H1 (cell line): ENCODE results near the gene COL11A1. TPM values are rescaled to one million over a fixed set of nuclear protein-coding genes. Genes with fewer than 3 reads are reported as not detected.

Experiments
- SAP30 ChIP-seq: fragments of 300-600 bp; sonication (generic); IDR thresholded peaks from 2 replicates; pipeline ENCODE4 v1.7.1; 2012; ENCODE audit warnings: low read length, moderate library complexity, mild to moderate bottlenecking, inconsistent platforms; ENCODE audit not compliant: insufficient read depth, insufficient replicate concordance
- polyA plus RNA-seq, 7 experiments: library from polyadenylated mRNA; depleted of rRNA in 3 of 7; stranded (reverse) in 5 of 7; unstranded in 2 of 7; fragments of >200 nt in 5 of 7; fragments of 200-250 nt in 2 of 7; gene quantifications; 1 replicate in 5 of 7; 2 replicates in 1 of 7; 4 replicates in 1 of 7; pipeline versions ENCODE4 v1.2.1 to v1.2.3, GENCODE V29; 2011 to 2013; ENCODE audit warnings: missing spikeins in 2 of 7, mixed read lengths in 2 of 7
- total RNA-seq: library from RNA; stranded (reverse); fragmentation: NEBNext Ultra II Directional; extraction: Animal tissue kit (Norgen Biotek cat#: 25700); gene quantifications from 2 replicates; pipeline ENCODE4 v1.2.1, GENCODE V29; 2021
- TF ChIP-seq, protein P1 (sequence below): fragments of 300-600 bp; sonication (generic); IDR thresholded peaks from 2 replicates; pipeline ENCODE4 v1.7.1; 2012; ENCODE audit warnings: low read length, moderate library complexity, mild to moderate bottlenecking, inconsistent platforms; ENCODE audit not compliant: insufficient replicate concordance

The COL11A1 gene
- total and polyA plus RNA-seq, 2 of the 8 experiments (the other 6 are each of a cell fraction or from before 2014, with no cell fraction given) = 4.0 to 27.9 TPM

DNA sequence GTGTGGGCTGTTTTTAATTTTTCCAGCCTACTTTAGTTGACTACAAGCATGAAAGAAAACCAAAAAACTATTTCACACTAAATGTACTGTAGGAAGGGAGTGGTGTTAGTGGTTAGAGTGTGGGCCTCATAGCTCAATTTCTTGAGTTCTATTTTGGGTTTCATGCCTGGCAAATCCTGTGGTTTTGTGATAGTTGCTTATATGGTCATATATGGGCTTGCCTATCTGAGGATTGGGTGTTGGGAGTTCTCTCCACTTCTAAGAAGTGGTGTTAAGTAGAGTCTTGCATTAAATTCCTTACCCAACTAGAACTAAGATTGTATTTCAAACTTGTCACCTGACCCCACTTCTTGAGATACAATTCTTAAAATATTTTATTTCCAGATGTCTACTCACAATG is 37.8 kb upstream of the COL11A1 start (continued):
- TF ChIP-seq, protein P1, sequence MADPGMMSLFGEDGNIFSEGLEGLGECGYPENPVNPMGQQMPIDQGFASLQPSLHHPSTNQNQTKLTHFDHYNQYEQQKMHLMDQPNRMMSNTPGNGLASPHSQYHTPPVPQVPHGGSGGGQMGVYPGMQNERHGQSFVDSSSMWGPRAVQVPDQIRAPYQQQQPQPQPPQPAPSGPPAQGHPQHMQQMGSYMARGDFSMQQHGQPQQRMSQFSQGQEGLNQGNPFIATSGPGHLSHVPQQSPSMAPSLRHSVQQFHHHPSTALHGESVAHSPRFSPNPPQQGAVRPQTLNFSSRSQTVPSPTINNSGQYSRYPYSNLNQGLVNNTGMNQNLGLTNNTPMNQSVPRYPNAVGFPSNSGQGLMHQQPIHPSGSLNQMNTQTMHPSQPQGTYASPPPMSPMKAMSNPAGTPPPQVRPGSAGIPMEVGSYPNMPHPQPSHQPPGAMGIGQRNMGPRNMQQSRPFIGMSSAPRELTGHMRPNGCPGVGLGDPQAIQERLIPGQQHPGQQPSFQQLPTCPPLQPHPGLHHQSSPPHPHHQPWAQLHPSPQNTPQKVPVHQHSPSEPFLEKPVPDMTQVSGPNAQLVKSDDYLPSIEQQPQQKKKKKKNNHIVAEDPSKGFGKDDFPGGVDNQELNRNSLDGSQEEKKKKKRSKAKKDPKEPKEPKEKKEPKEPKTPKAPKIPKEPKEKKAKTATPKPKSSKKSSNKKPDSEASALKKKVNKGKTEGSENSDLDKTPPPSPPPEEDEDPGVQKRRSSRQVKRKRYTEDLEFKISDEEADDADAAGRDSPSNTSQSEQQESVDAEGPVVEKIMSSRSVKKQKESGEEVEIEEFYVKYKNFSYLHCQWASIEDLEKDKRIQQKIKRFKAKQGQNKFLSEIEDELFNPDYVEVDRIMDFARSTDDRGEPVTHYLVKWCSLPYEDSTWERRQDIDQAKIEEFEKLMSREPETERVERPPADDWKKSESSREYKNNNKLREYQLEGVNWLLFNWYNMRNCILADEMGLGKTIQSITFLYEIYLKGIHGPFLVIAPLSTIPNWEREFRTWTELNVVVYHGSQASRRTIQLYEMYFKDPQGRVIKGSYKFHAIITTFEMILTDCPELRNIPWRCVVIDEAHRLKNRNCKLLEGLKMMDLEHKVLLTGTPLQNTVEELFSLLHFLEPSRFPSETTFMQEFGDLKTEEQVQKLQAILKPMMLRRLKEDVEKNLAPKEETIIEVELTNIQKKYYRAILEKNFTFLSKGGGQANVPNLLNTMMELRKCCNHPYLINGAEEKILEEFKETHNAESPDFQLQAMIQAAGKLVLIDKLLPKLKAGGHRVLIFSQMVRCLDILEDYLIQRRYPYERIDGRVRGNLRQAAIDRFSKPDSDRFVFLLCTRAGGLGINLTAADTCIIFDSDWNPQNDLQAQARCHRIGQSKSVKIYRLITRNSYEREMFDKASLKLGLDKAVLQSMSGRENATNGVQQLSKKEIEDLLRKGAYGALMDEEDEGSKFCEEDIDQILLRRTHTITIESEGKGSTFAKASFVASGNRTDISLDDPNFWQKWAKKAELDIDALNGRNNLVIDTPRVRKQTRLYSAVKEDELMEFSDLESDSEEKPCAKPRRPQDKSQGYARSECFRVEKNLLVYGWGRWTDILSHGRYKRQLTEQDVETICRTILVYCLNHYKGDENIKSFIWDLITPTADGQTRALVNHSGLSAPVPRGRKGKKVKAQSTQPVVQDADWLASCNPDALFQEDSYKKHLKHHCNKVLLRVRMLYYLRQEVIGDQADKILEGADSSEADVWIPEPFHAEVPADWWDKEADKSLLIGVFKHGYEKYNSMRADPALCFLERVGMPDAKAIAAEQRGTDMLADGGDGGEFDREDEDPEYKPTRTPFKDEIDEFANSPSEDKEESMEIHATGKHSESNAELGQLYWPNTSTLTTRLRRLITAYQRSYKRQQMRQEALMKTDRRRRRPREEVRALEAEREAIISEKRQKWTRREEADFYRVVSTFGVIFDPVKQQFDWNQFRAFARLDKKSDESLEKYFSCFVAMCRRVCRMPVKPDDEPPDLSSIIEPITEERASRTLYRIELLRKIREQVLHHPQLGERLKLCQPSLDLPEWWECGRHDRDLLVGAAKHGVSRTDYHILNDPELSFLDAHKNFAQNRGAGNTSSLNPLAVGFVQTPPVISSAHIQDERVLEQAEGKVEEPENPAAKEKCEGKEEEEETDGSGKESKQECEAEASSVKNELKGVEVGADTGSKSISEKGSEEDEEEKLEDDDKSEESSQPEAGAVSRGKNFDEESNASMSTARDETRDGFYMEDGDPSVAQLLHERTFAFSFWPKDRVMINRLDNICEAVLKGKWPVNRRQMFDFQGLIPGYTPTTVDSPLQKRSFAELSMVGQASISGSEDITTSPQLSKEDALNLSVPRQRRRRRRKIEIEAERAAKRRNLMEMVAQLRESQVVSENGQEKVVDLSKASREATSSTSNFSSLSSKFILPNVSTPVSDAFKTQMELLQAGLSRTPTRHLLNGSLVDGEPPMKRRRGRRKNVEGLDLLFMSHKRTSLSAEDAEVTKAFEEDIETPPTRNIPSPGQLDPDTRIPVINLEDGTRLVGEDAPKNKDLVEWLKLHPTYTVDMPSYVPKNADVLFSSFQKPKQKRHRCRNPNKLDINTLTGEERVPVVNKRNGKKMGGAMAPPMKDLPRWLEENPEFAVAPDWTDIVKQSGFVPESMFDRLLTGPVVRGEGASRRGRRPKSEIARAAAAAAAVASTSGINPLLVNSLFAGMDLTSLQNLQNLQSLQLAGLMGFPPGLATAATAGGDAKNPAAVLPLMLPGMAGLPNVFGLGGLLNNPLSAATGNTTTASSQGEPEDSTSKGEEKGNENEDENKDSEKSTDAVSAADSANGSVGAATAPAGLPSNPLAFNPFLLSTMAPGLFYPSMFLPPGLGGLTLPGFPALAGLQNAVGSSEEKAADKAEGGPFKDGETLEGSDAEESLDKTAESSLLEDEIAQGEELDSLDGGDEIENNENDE = no peak
- TF ChIP-seq SAP30 = no peak
